Choroid plexus epithelial cell (primary cell): ENCODE data around the gene ASB8.

Source experiments
- DNase-seq: peaks from one replicate; pipeline ENCODE4 v3.0.0-alpha.2; 2010; ENCODE audit warnings: low read depth
- H3K4me3 ChIP-seq: 2 replicates; pipeline ENCODE4 v1.5.1; 2011; ENCODE audit warnings: low read depth, mild to moderate bottlenecking, control low read depth, low read length, moderate library complexity
- TF ChIP-seq, protein P1 (sequence below): conservative IDR thresholded peaks from 2 replicates; pipeline ENCODE4 v1.5.1; 2011; ENCODE audit warnings: low read depth, mild to moderate bottlenecking, control low read depth, inconsistent platforms, low read length, moderate library complexity

ASB8 gene

DNA sequence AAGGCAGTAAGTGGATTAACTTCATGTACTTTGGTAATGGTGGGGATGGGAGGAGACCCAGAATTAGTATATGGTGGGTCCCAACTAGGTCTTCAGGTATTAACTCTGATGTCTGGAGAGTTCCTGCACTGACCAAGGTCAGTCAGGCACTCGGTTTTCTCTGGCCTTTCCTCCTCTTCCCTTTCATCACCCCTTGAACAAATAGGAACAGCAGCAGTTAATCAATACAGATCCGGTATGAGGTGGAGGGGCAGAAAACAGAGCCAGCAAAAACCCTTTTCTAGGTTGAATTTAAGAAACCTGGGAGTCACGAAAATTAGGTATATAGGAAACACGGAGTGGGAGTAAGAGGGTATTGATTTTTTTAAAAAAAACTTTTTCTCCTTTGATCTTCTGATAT is 34.1 kb downstream of the ASB8 start:
- H3K4me3 ChIP-seq: no peak overlapping the region
- TF ChIP-seq, protein P1, sequence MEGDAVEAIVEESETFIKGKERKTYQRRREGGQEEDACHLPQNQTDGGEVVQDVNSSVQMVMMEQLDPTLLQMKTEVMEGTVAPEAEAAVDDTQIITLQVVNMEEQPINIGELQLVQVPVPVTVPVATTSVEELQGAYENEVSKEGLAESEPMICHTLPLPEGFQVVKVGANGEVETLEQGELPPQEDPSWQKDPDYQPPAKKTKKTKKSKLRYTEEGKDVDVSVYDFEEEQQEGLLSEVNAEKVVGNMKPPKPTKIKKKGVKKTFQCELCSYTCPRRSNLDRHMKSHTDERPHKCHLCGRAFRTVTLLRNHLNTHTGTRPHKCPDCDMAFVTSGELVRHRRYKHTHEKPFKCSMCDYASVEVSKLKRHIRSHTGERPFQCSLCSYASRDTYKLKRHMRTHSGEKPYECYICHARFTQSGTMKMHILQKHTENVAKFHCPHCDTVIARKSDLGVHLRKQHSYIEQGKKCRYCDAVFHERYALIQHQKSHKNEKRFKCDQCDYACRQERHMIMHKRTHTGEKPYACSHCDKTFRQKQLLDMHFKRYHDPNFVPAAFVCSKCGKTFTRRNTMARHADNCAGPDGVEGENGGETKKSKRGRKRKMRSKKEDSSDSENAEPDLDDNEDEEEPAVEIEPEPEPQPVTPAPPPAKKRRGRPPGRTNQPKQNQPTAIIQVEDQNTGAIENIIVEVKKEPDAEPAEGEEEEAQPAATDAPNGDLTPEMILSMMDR: no peak
- DNase-seq: no peak

- H3K4me3 ChIP-seq: no peak overlapping the region
- no peak for DNase-seq
- TF ChIP-seq, protein P1: no peak
Observed at GRCh38 chr12:48122065-48122834, 35.1 kb downstream of the ASB8 start.

DNA sequence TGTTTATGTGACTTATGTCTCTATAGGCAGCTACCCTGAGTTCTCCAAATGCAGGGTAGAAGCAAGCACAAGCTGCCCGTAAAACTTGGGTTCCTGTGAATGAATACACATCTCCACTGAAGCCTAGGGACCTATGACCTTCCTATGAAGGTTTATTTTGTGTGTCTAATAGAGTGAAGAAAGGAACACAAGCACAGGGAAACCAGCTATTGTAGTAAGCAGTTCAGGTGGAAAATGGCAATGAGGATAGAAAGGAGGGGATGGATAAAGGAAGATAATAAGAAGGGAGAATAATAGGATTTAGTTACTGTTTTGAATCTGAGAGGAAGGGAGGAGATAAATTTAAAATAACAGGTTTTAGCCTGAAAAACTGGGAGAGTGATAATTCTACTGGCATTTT is 35.8 kb downstream of the ASB8 start:
- H3K4me3 ChIP-seq: no peak overlapping the region
- TF ChIP-seq, protein P1: no peak
- no peak for DNase-seq

DNA sequence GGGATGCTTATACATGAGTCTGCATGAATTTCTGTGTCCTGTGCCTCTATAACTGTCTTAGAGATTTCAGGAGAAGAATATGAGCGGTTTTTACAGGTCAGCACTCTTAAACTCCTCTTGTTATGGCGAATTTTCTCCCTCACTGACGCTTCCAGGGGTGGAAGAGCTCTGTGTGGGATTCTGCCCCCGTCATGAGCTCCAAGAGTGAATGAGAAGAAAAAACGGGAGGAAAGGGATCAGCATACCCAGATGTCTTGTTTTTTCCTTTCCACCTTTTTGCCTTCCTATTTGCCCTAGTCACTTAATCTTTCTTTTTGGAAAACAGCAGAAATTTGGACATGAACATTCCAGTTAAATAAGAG is 37.5 kb downstream of the ASB8 start:
- peak overlapping the region; percentile 77 for H3K4me3 ChIP-seq
- TF ChIP-seq, protein P1: no peak
- DNase-seq: no peak

GRCh38 chr12:48119078-48119833 is 38.1 kb downstream of the ASB8 start, which contains the start of gene PFKM:
Gene PFKM, plus strand, starts transcription at chr12:48119364. Its CDS starts 3,411 bp downstream, at chr12:48122775.
- peak within 1 kb of the TSS; percentile 77 for H3K4me3 ChIP-seq
- DNase-seq: peak; percentile 96
- TF ChIP-seq, protein P1: no peak

DNA sequence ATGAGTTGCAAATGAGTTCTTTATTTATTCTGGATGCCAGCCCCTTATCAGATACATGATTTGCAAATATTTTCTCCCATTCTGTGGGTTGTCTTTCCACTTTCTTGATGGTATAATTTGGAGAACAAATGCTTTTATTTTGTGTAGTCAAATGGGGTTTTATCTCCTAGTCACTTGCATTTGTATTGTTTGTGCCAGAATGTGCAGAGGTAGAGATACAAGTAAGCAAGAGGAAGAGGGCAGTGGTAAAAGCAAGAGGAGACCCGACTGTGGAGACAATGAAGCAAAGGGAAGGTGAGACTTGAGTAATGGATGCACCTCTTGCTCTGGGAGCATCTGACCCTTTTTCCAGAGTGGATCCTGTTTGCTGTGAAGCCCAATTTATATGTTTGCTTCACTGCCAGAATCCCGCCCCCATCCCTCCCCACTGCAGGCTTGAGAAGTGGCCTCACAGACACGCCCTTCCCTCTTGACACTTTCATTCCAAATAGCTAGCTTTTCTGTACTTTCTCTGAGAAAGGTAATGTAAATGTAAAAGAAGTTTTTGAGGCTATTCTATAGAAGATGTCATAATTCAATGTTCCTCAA is 38.9 kb downstream of the ASB8 start:
- TF ChIP-seq, protein P1: no peak
- H3K4me3 ChIP-seq: no peak overlapping the region
- no peak for DNase-seq
